Activated B cell treated with CpG ODN at 0.5 μM for 24 hours (primary cell): Measurements from ENCODE around the gene SEC24A. TPM values are rescaled to one million over a fixed set of nuclear protein-coding genes. Genes with fewer than 3 reads are reported as not detected.
A peak's percentile ranks its signal among the peaks of the same experiment; 100 is the strongest.

ENCODE experiments used
- ATAC-seq: fragments of 200-7000 bp; cut with Tn5 transposase; one replicate; pipeline ENCODE4 v1.10.0; 2021; ENCODE audit warnings: low read depth, mild to moderate bottlenecking, moderate library complexity
- CTCF ChIA-PET: fragments of 350-600 bp; sonication (Branson Sonifier 250); formaldehyde crosslinking; loops from one replicate; lab custom pipeline; 2021; ENCODE audit warnings: antibody characterized with exemption; lab: Charles Lee
- POLR2A ChIA-PET: fragments of 350-600 bp; sonication (Branson Sonifier 250); formaldehyde crosslinking; loops from one replicate; lab custom pipeline; 2021; ENCODE audit warnings: antibody characterized with exemption; lab: Charles Lee
- DNase-seq: peaks from one replicate; pipeline ENCODE4 v3.0.0; 2022
- H3K27ac Mint-ChIP-seq: one replicate; pipeline ENCODE4 v1.8.0; 2020; ENCODE audit warnings: mixed read lengths
- H3K27me3 Mint-ChIP-seq: one replicate; pipeline ENCODE4 v1.8.0; 2021; ENCODE audit warnings: mixed read lengths
- H3K36me3 Mint-ChIP-seq: one replicate; pipeline ENCODE4 v1.8.0; 2021; ENCODE audit warnings: low read depth, mixed read lengths
- H3K4me1 Mint-ChIP-seq: one replicate; pipeline ENCODE4 v1.8.0; 2021; ENCODE audit warnings: mixed read lengths
- H3K4me3 Mint-ChIP-seq: one replicate; pipeline ENCODE4 v1.8.0; 2020; ENCODE audit warnings: mild to moderate bottlenecking, mixed read lengths
- H3K9me3 Mint-ChIP-seq: one replicate; pipeline ENCODE4 v1.8.0; 2020; ENCODE audit warnings: mixed read lengths
- CTCF ChIP-seq: fragments of 200-600 bp; IDR thresholded peaks from one replicate; pipeline ENCODE4 v1.8.0; 2022; ENCODE audit warnings: antibody characterized with exemption, mild to moderate bottlenecking
- intact Hi-C: fragments of 100-400 bp; cut with micrococcal nuclease; formaldehyde crosslinking; loops from one replicate; pipeline ENCODE4 v1.15.1; 2024
- total RNA-seq: library from RNA; stranded (reverse); gene quantifications from 2 replicates; pipeline ENCODE4 v1.2.3, GENCODE V29; 2022

Gene SEC24A
- total RNA-seq, 1 donor from 2014 or later, result 15.6 TPM

- Mint-ChIP-seq H3K27ac (no peak overlapping the region), H3K4me3 (no peak overlapping the region), H3K4me1 (peaks cover 2% of the 10 kb centered on the region), H3K27me3 (no peaks in the 10 kb centered on the region), H3K36me3 (peaks cover 3% of the 10 kb centered on the region), H3K9me3 (no peaks in the 10 kb centered on the region)
- POLR2A ChIA-PET, result no interaction called here
- CTCF ChIA-PET, result interaction anchor here (0.6 kb wide), 1 partner anchor 50 kb away, joined by 3 read pairs; no protein-coding TSS in a partner anchor
- ATAC-seq (no peak), DNase-seq (no peak)
- intact Hi-C loops, result loop anchor here (10.0 kb wide), 1 partner anchor 632 kb away; the partner anchor contains the start of gene VDAC1
- no peak for TF ChIP-seq CTCF
Observed at GRCh38 chr5:134637116-134637721, 11.4 kb upstream of the SEC24A start.

- TF ChIP-seq CTCF, result no peak
- H3K27ac Mint-ChIP-seq, result no peak overlapping the region
- no peaks in the 10 kb centered on the region for H3K36me3 Mint-ChIP-seq
- DNase-seq, result no peak
- ChIA-PET POLR2A (no interaction called here), CTCF (no interaction called here)
- intact Hi-C loops, result loop anchor here (10.0 kb wide), 1 partner anchor 634 kb away; the partner anchor contains the start of gene VDAC1
- no peaks in the 10 kb centered on the region for H3K4me1 Mint-ChIP-seq
- no peaks in the 10 kb centered on the region for H3K9me3 Mint-ChIP-seq
- no peak overlapping the region for H3K4me3 Mint-ChIP-seq
- no peak for ATAC-seq
- H3K27me3 Mint-ChIP-seq, result no peaks in the 10 kb centered on the region
Observed at GRCh38 chr5:134638760-134639201, 9.8 kb upstream of the SEC24A start.

- TF ChIP-seq CTCF, result no peak
- H3K4me1 Mint-ChIP-seq, result peaks cover 6% of the 10 kb centered on the region
- DNase-seq, result no peak
- CTCF ChIA-PET, result no interaction called here
- H3K4me3 Mint-ChIP-seq, result no peak overlapping the region
- peaks cover under 1% of the 10 kb centered on the region for H3K36me3 Mint-ChIP-seq
- ATAC-seq, result no peak
- H3K27me3 Mint-ChIP-seq, result no peaks in the 10 kb centered on the region
- H3K27ac Mint-ChIP-seq, result no peak overlapping the region
- intact Hi-C loops, result no loop called here
- POLR2A ChIA-PET, result interaction anchor here (0.7 to 0.9 kb wide), 2 partner anchors 10 to 406 kb away, joined by 6 to 7 read pairs; partner anchors contain the start of gene SAR1B
- no peaks in the 10 kb centered on the region for H3K9me3 Mint-ChIP-seq
Observed at GRCh38 chr5:134642931-134643530, 5.6 kb upstream of the SEC24A start.

- no peaks in the 10 kb centered on the region for H3K27me3 Mint-ChIP-seq
- peak overlapping the region; percentile 96 for H3K27ac Mint-ChIP-seq
- POLR2A ChIA-PET, result interaction anchor here (0.5 to 2.4 kb wide), 15 partner anchors 12 to 472 kb away, joined by 3 to 8 read pairs (median 3); partner anchors contain the start of genes C5orf24, CDKN2AIPNL and PCBD2
- peaks cover 22% of the 10 kb centered on the region for H3K4me1 Mint-ChIP-seq
- H3K4me3 Mint-ChIP-seq, result peak overlapping the region; percentile 91
- ATAC-seq (peak; percentile 70), DNase-seq (no peak)
- TF ChIP-seq CTCF, result no peak
- no peaks in the 10 kb centered on the region for H3K9me3 Mint-ChIP-seq
- peaks cover 9% of the 10 kb centered on the region for H3K36me3 Mint-ChIP-seq
- CTCF ChIA-PET, result interaction anchor here (1.4 kb wide), 1 partner anchor 16 kb away, joined by 4 read pairs; the partner anchor contains the start of gene SAR1B
- intact Hi-C loops, result loop anchor here (1.0 to 5.0 kb wide), 10 partner anchors 16 to 1686 kb away; partner anchors contain the start of genes AFF4, CAMLG, DDX46 and PPP2CA
Observed at GRCh38 chr5:134647750-134648424, 698 bp upstream of the SEC24A start.
